Measurements from ENCODE around the gene COX11.

COX11 gene

GRCh38 chr17:54992797-54993639 is 24.6 kb upstream of the COX11 start:
- no peak for DNase-seq (ENCODE audit: low spot score)
- Histone ChIP-seq H3K27me3 (ENCODE audit: insufficient read depth, poor library complexity, severe bottlenecking) (no peaks in the 10 kb centered on the region), H3K36me3 (ENCODE audit: low read depth) (peaks cover 9% of the 10 kb centered on the region; the same call in 1 of the 2 replicates), H3K4me3 (ENCODE audit: severe bottlenecking) (no peak overlapping the region), H3K27ac (ENCODE audit: poor library complexity, severe bottlenecking) (no peak overlapping the region), H3K9me3 (ENCODE audit: severe bottlenecking) (no peaks in the 10 kb centered on the region), H3K4me1 (ENCODE audit: insufficient read depth, poor library complexity, severe bottlenecking) (no peaks in the 10 kb centered on the region)
- TF ChIP-seq, protein P1, sequence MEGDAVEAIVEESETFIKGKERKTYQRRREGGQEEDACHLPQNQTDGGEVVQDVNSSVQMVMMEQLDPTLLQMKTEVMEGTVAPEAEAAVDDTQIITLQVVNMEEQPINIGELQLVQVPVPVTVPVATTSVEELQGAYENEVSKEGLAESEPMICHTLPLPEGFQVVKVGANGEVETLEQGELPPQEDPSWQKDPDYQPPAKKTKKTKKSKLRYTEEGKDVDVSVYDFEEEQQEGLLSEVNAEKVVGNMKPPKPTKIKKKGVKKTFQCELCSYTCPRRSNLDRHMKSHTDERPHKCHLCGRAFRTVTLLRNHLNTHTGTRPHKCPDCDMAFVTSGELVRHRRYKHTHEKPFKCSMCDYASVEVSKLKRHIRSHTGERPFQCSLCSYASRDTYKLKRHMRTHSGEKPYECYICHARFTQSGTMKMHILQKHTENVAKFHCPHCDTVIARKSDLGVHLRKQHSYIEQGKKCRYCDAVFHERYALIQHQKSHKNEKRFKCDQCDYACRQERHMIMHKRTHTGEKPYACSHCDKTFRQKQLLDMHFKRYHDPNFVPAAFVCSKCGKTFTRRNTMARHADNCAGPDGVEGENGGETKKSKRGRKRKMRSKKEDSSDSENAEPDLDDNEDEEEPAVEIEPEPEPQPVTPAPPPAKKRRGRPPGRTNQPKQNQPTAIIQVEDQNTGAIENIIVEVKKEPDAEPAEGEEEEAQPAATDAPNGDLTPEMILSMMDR (IDR thresholded peaks at IDR 0.05; ENCODE audit: poor library complexity, severe bottlenecking) = peak; percentile 86
- peak; percentile 67 for ATAC-seq (ENCODE audit: low read depth)

- no peaks in the 10 kb centered on the region for H3K27me3 ChIP-seq (ENCODE audit: insufficient read depth, poor library complexity, severe bottlenecking)
- TF ChIP-seq, protein P1 (IDR thresholded peaks at IDR 0.05; ENCODE audit: poor library complexity, severe bottlenecking) = no peak
- H3K4me1 ChIP-seq (ENCODE audit: insufficient read depth, poor library complexity, severe bottlenecking) = no peaks in the 10 kb centered on the region
- no peak overlapping the region for H3K27ac ChIP-seq (ENCODE audit: poor library complexity, severe bottlenecking)
- DNase-seq (ENCODE audit: low spot score) (no peak), ATAC-seq (ENCODE audit: low read depth) (no peak)
- peaks cover 9% of the 10 kb centered on the region; the same call in 1 of the 2 replicates for H3K36me3 ChIP-seq (ENCODE audit: low read depth)
- no peak overlapping the region for H3K4me3 ChIP-seq (ENCODE audit: severe bottlenecking)
- no peaks in the 10 kb centered on the region for H3K9me3 ChIP-seq (ENCODE audit: severe bottlenecking)
Measured at GRCh38 chr17:54991567-54991966, 23.1 kb upstream of the COX11 start.

DNA sequence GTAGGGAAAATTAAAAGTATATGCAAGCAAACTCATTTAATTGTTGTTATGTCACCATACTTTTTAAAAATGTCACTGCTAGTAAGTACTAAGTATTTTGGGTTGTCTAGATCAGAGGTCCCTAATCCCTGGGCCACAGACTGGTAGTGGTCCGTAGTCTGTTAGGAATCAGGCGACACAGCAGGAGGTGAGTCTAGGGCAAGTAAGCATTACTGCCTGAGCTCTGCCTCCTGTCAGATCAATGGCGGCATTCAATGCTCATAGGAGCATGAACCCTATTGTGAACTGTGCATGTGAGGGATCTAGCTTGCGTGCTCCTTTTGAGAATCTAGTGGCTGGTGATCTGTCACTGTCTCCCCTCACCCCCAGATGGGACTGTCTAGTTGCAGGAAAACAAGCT is 21.7 kb upstream of the COX11 start:
- H3K4me3 ChIP-seq (ENCODE audit: severe bottlenecking) = no peak overlapping the region
- no peak overlapping the region for H3K27ac ChIP-seq (ENCODE audit: poor library complexity, severe bottlenecking)
- H3K27me3 ChIP-seq (ENCODE audit: insufficient read depth, poor library complexity, severe bottlenecking) = no peaks in the 10 kb centered on the region
- peaks cover 14% of the 10 kb centered on the region; the same call in 1 of the 2 replicates for H3K36me3 ChIP-seq (ENCODE audit: low read depth)
- DNase-seq (ENCODE audit: low spot score) (no peak), ATAC-seq (ENCODE audit: low read depth) (no peak)
- no peaks in the 10 kb centered on the region for H3K4me1 ChIP-seq (ENCODE audit: insufficient read depth, poor library complexity, severe bottlenecking)
- H3K9me3 ChIP-seq (ENCODE audit: severe bottlenecking) = no peaks in the 10 kb centered on the region
- TF ChIP-seq, protein P1 (IDR thresholded peaks at IDR 0.05; ENCODE audit: poor library complexity, severe bottlenecking) = no peak

DNA sequence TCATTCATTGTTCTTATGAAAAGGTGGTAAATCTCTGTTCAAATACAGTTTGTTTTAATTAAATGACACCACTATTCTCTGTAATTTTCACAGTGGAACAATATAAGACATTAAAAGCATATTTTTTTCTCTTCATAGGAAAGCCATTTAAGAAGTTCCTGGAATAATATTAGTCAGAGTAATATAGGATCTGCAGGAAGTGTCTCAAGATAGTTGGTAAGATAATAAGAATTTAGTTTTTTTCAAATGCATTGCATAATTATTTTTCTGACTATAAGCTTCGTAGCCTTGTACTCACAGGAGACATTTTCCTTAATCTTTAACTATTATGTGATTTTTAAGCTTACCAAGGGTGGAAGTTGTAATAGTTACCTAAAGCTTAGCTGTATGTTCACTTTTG is 17.0 kb upstream of the COX11 start:
- DNase-seq (ENCODE audit: low spot score) (no peak), ATAC-seq (ENCODE audit: low read depth) (no peak)
- Histone ChIP-seq H3K27me3 (ENCODE audit: insufficient read depth, poor library complexity, severe bottlenecking) (no peaks in the 10 kb centered on the region), H3K9me3 (ENCODE audit: severe bottlenecking) (peaks cover under 1% of the 10 kb centered on the region), H3K36me3 (ENCODE audit: low read depth) (peaks cover 5% of the 10 kb centered on the region; the same call in 1 of the 2 replicates), H3K27ac (ENCODE audit: poor library complexity, severe bottlenecking) (no peak overlapping the region), H3K4me1 (ENCODE audit: insufficient read depth, poor library complexity, severe bottlenecking) (no peaks in the 10 kb centered on the region), H3K4me3 (ENCODE audit: severe bottlenecking) (no peak overlapping the region)
- TF ChIP-seq, protein P1 (IDR thresholded peaks at IDR 0.05; ENCODE audit: poor library complexity, severe bottlenecking) = no peak

DNA sequence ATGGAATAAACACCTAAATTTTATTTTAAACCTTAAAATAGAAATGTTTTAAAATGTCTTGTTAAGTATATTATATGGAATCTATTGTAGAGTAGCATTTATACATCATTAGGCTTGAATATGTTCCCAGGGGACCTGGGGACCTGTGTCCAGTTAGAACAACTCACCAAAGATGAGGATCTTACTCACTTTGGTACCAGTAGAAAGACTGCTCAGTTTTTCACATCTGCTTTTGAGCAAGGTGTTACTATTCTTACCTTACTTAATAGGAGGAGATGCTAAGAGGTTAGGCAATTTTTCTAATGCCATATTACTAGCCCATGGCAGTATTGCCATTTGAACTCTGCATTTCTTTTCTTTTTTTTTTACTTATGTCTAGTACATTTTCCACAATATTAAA is 14.8 kb upstream of the COX11 start:
- Histone ChIP-seq H3K9me3 (ENCODE audit: severe bottlenecking) (peaks cover 8% of the 10 kb centered on the region), H3K27ac (ENCODE audit: poor library complexity, severe bottlenecking) (no peak overlapping the region), H3K4me1 (ENCODE audit: insufficient read depth, poor library complexity, severe bottlenecking) (no peaks in the 10 kb centered on the region), H3K36me3 (ENCODE audit: low read depth) (peaks cover 5% of the 10 kb centered on the region; the same call in 1 of the 2 replicates), H3K27me3 (ENCODE audit: insufficient read depth, poor library complexity, severe bottlenecking) (no peaks in the 10 kb centered on the region), H3K4me3 (ENCODE audit: severe bottlenecking) (no peak overlapping the region)
- ATAC-seq (ENCODE audit: low read depth) (no peak), DNase-seq (ENCODE audit: low spot score) (no peak)
- TF ChIP-seq, protein P1 (IDR thresholded peaks at IDR 0.05; ENCODE audit: poor library complexity, severe bottlenecking) = no peak
